Sigmoid colon (tissue), 7 donors: ENCODE measurements around the gene OAS2. TPM values are rescaled to one million over a fixed set of nuclear protein-coding genes. Genes with fewer than 3 reads are reported as not detected.

Experiments used
- DNase-seq: peaks from one replicate; pipeline ENCODE4 v3.0.0-alpha.2; 2019
- H3K27ac ChIP-seq, 4 donors: fragments of 200-600 bp; sonication (generic); one replicate each; pipeline ENCODE4 v1.5.1; 2016 to 2019; ENCODE audit warnings: mild to moderate bottlenecking in 1 of 4
- H3K27me3 ChIP-seq, 3 donors: fragments of 200-600 bp; sonication (generic); one replicate each; pipeline ENCODE4 v1.5.1; 2019; ENCODE audit warnings: mild to moderate bottlenecking in 1 of 3
- H3K36me3 ChIP-seq, 4 donors: fragments of 200-600 bp; sonication (generic); one replicate each; pipeline ENCODE4 v1.5.1; 2016 to 2019
- H3K4me1 ChIP-seq, 4 donors: fragments of 200-600 bp; sonication (generic); one replicate each; pipeline ENCODE4 v1.5.1; 2017 to 2019
- H3K4me3 ChIP-seq, 4 donors: fragments of 200-600 bp; sonication (generic); one replicate each; pipeline ENCODE4 v1.5.1; 2017 to 2019; ENCODE audit warnings: mild to moderate bottlenecking in 2 of 4, moderate library complexity in 1 of 4
- H3K9me3 ChIP-seq, 4 donors: fragments of 200-600 bp in 3 of 4; sonication (generic) in 3 of 4; one replicate each; pipeline versions ENCODE4 v1.5.1 to v1.6.1; 2013 to 2019
- CTCF ChIP-seq, 4 experiments: fragments of 450-650 bp in 3 of 4; fragments of 200-600 bp in 1 of 4; IDR thresholded peaks; one replicate each; pipeline ENCODE4 v1.5.1; 2016 to 2019; ENCODE audit warnings: antibody characterized with exemption in 4 of 4, mild to moderate bottlenecking in 3 of 4, moderate library complexity in 2 of 4
- EP300 ChIP-seq, 4 donors: sonication (generic); formaldehyde crosslinking; IDR thresholded peaks; one replicate each; pipeline ENCODE4 v1.6.1; 2017; ENCODE audit warnings: antibody characterized with exemption in 4 of 4
- POLR2A ChIP-seq, 2 donors: fragments of 450-650 bp; IDR thresholded peaks; one replicate each; pipeline ENCODE4 v1.6.1; 2016; ENCODE audit warnings: antibody characterized with exemption in 2 of 2, mild to moderate bottlenecking in 2 of 2, moderate library complexity in 2 of 2
- POLR2AphosphoS5 ChIP-seq, 4 donors: sonication (generic); formaldehyde crosslinking; IDR thresholded peaks; one replicate each; pipeline ENCODE4 v1.6.1; 2017; ENCODE audit warnings: antibody characterized with exemption in 4 of 4
- WGBS, 2 donors: extraction: QIAGEN DNeasy Blood & Tissue Kit; methylation state at CpG; one replicate each; pipeline ENCODE4 v1.1.7; 2013; 5-methylcytosine and 5-hydroxymethylcytosine counted together
- intact Hi-C: fragments of 100-400 bp; cut with DNase I; formaldehyde crosslinking; loops from one replicate; pipeline ENCODE4 v1.15.1; 2023
- polyA plus RNA-seq, 3 donors: library from polyadenylated mRNA; stranded (reverse); fragments of 200-250 nt; gene quantifications; one replicate each; pipeline ENCODE4 v1.2.3, GENCODE V29; 2013
- total RNA-seq, 4 donors: library from RNA; depleted of rRNA; stranded (reverse); fragments of >200 nt; gene quantifications; one replicate each; pipeline ENCODE4 v1.1.0, GENCODE V29; 2016
- donor health status: healthy with polysubstance abuse.
- donor health status: Bipolar disorder and iron deficiency.
- donor health status: healthy.

Gene OAS2, protein sequence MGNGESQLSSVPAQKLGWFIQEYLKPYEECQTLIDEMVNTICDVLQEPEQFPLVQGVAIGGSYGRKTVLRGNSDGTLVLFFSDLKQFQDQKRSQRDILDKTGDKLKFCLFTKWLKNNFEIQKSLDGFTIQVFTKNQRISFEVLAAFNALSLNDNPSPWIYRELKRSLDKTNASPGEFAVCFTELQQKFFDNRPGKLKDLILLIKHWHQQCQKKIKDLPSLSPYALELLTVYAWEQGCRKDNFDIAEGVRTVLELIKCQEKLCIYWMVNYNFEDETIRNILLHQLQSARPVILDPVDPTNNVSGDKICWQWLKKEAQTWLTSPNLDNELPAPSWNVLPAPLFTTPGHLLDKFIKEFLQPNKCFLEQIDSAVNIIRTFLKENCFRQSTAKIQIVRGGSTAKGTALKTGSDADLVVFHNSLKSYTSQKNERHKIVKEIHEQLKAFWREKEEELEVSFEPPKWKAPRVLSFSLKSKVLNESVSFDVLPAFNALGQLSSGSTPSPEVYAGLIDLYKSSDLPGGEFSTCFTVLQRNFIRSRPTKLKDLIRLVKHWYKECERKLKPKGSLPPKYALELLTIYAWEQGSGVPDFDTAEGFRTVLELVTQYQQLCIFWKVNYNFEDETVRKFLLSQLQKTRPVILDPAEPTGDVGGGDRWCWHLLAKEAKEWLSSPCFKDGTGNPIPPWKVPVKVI
- total RNA-seq, result 1 to 10 TPM; 2.0 to 5.7 (median 2.9) TPM
- polyA plus RNA-seq, result 10 to 100 TPM in 1 of 3 donors, 1 to 10 TPM in 2; 3.9 to 28.8 (median 6.0) TPM

DNA sequence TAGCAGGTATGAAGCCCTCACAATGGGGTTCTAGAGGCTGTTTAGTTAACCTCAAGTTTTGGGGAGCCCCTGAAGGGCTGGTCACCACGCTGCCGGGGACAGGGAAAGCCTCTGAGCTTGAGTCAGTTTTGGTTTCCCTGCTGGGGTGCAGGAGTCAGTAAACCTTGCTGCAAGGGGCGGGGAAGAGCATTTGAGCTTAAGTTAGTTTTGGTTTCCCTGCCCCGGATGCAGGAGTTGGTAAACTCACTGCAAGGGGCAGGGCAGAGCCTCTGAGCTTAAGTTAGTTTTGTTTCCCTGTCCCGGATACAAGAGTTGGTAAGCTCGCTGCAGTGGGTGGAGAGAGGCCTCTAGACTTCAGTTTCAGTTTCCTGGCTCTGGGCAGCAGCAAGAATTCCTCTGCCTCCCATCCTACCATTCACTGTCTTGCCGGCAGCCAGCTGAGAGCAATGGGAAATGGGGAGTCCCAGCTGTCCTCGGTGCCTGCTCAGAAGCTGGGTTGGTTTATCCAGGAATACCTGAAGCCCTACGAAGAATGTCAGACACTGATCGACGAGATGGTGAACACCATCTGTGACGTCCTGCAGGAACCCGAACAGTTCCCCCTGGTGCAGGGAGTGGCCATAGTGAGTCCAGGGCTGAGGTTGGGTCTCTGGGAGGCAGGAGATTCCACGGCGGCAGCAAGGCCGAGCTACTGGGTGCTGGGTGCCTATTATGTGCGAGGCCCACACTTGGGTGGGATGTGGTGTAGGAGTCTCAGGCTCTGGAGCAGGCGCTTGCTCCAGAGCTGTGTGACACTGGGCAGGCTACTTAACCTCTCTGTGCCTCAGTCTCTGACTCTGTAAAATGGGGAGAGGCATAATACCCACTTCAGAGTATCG, at the start of gene OAS2:
Gene OAS2, plus strand, starts transcription at position 357 of the 878 bp plus-strand sequence. Its CDS starts 90 bp downstream, at position 447.
- peaks cover 0 to 10% (median 0%) of the 10 kb centered on the region in 4 donors for H3K4me1 ChIP-seq
- TF ChIP-seq POLR2AphosphoS5 (IDR thresholded peaks at IDR 0.05) (peak in 3 of 4 donors; percentile 47 to 52 (median 51)), POLR2A (IDR thresholded peaks at IDR 0.05) (no peak)
- no peaks in the 10 kb centered on the region for H3K27me3 ChIP-seq
- 12 to 30% methylated on average over 19 of the region's 19 CpGs for WGBS, 2 donors
- intact Hi-C loops, result no loop called here
- peak within 1 kb of the TSS; percentile 8 to 48 (median 36) for H3K4me3 ChIP-seq
- H3K9me3 ChIP-seq, result no peaks in the 10 kb centered on the region
- H3K27ac ChIP-seq, result peak within 1 kb of the TSS; percentile 52 to 79 (median 68)
- peak; percentile 73 for DNase-seq
- H3K36me3 ChIP-seq, result no peaks in the 10 kb centered on the region

DNA sequence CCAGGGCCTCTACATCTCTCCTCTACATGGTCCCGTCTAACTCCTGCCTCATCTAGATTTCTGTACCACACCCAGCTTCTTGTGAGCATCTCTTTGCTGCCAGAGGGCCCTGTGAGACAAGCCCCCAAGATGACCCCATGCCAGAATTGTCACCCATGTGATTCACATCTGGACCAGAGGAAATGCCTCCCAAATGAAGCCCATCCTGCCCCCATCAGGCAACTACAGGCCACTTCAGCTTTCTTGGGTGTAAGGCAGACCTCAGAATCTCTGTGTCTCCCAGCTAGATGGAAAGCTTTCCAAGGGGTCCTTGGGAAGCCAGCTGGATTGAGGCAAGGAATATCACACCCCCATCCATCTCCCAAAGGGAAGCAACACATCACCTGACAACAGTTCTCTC, 49.3 kb upstream of the OAS2 start:
- Histone ChIP-seq H3K4me1 (no peaks in the 10 kb centered on the region), H3K27ac (no peak overlapping the region), H3K9me3 (no peaks in the 10 kb centered on the region), H3K4me3 (no peak overlapping the region), H3K36me3 (peaks cover 0 to 4% (median 0%) of the 10 kb centered on the region in 4 donors), H3K27me3 (no peaks in the 10 kb centered on the region)
- TF ChIP-seq CTCF (IDR thresholded peaks at IDR 0.05), result no peak
- TF ChIP-seq POLR2AphosphoS5 (IDR thresholded peaks at IDR 0.05), result no peak
- TF ChIP-seq POLR2A (IDR thresholded peaks at IDR 0.05), result no peak
- no peak for TF ChIP-seq EP300 (IDR thresholded peaks at IDR 0.05)
- WGBS, 2 donors, result 94% methylated on average over 1 of the region's 1 CpG
- no peak for DNase-seq
- intact Hi-C loops, result no loop called here

DNA sequence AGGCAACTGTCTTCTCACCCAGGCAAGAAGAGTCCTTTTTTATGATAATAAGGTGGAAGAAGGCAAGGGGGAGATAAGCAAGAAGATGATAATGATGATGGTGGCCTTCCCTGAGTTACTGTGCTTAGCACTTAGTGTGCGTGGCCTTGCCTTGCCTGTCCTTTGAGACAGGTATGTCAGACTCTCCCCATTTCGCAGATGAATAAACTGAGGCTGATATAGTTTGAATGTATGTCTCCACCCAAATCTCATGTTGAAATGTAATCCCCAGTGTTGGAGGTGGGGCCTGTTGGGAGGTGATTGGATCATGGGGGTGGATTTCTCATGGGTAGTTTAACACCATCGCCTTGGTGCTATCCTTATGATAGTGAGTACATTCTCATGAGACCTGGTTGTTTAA, 48.6 kb upstream of the OAS2 start:
- intact Hi-C loops, result no loop called here
- TF ChIP-seq POLR2A (IDR thresholded peaks at IDR 0.05) (no peak), EP300 (IDR thresholded peaks at IDR 0.05) (no peak), CTCF (IDR thresholded peaks at IDR 0.05) (no peak), POLR2AphosphoS5 (IDR thresholded peaks at IDR 0.05) (no peak)
- H3K27ac ChIP-seq, result no peak overlapping the region
- no peak for DNase-seq
- H3K4me3 ChIP-seq, result no peak overlapping the region
- 97 to 98% methylated on average over 3 of the region's 3 CpGs for WGBS, 2 donors
- no peaks in the 10 kb centered on the region for H3K4me1 ChIP-seq
- no peaks in the 10 kb centered on the region for H3K27me3 ChIP-seq
- no peaks in the 10 kb centered on the region for H3K9me3 ChIP-seq
- H3K36me3 ChIP-seq, result peaks cover 0 to 4% (median 0%) of the 10 kb centered on the region in 4 donors

DNA sequence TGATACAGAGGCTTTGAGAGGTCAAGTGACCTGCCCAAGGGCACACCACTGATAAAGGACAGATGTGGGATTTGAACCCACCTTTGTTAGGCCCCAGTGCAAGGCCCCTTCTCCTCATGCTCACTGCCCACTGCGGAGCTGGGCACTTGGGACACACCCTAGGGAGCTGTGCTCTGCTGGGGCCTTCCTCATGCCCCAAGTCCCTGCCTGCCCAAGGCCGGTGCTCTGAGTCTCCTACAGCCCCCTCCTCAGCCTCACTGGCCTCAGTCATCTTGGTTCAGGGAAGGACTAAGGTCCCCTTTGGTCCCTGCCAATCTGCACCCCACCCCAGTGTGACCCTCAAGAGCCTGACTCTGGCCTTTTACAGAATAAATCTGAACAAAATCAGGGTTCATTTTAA, 48.0 kb upstream of the OAS2 start:
- Histone ChIP-seq H3K9me3 (no peaks in the 10 kb centered on the region), H3K27ac (no peak overlapping the region), H3K4me1 (no peaks in the 10 kb centered on the region), H3K27me3 (no peaks in the 10 kb centered on the region), H3K36me3 (peaks cover 0 to 4% (median 0%) of the 10 kb centered on the region in 4 donors), H3K4me3 (no peak overlapping the region)
- no peak for DNase-seq
- intact Hi-C loops, result no loop called here
- TF ChIP-seq EP300 (IDR thresholded peaks at IDR 0.05) (no peak), POLR2AphosphoS5 (IDR thresholded peaks at IDR 0.05) (no peak)
- WGBS, 2 donors, result 92 to 95% methylated on average over 2 of the region's 2 CpGs

DNA sequence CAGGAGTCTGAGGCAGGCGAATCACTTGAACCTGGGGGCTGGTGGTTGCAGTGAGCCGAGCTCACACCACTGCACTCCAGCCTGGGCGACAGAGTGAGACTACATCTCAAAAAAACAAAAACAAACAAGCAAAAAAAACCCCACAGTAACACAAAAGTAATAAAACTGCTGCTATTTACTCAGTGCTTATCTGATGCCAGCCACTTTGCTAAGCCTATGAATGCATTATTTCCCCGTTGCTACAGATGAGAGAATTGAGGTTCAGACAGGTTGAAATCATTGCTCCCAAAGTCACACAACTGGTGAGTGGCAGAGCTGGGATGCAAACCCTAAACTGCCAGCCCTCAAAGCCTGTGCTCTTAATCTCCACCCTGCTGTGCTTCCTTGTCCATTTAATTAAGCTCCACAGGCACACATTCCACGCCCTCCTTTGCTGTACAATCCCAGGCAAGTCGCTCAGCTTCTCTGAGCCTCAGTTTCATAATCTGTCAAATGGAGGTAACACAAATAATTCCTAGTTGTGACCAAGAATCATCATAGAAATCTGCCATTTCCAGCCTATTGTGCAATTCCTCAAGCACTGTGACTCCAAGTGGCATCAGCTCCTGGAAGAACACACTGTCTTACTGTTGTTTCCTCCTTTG, 45.7 kb upstream of the OAS2 start:
- Histone ChIP-seq H3K36me3 (peaks cover 0 to 4% (median 0%) of the 10 kb centered on the region in 4 donors), H3K27ac (no peak overlapping the region), H3K27me3 (no peaks in the 10 kb centered on the region), H3K4me1 (no peaks in the 10 kb centered on the region), H3K9me3 (no peaks in the 10 kb centered on the region), H3K4me3 (no peak overlapping the region)
- TF ChIP-seq CTCF (IDR thresholded peaks at IDR 0.05), result no peak
- no peak for TF ChIP-seq POLR2A (IDR thresholded peaks at IDR 0.05)
- TF ChIP-seq EP300 (IDR thresholded peaks at IDR 0.05), result no peak
- no peak for TF ChIP-seq POLR2AphosphoS5 (IDR thresholded peaks at IDR 0.05)
- WGBS, 2 donors, result 22 to 61% methylated on average over 6 of the region's 6 CpGs
- intact Hi-C loops, result no loop called here
- no peak for DNase-seq
